ENCODE results near the gene OR51V1.

OR51V1 gene

DNA sequence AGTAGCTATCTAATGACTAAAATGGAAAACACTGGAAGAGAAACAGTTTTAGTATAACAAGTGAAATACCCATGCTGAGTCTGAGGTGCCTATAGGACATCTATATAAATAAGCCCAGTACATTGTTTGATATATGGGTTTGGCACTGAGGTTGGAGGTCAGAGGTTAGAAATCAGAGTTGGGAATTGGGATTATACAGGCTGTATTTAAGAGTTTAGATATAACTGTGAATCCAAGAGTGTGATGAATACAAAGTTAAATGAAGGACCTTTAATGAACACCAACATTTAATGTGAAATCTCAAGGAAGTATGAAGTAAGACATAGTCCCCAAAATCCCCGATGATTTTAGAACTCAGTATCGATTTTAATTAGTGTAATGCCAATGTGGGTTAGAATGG is 36.9 kb upstream of the OR51V1 start:
- H3K36me3 Mint-ChIP-seq, result no peaks in the 10 kb centered on the region
- H3K4me3 Mint-ChIP-seq, result no peak overlapping the region
- DNase-seq (no peak), ATAC-seq (replicated peaks) (no peak)
- H3K9me3 Mint-ChIP-seq, result no peaks in the 10 kb centered on the region
- H3K27ac Mint-ChIP-seq, result no peak overlapping the region
- peaks cover 0 to 5% of the 10 kb centered on the region in 2 donors for H3K27me3 Mint-ChIP-seq
- H3K4me1 Mint-ChIP-seq, result peaks cover 5 to 8% of the 10 kb centered on the region in 2 donors

DNA sequence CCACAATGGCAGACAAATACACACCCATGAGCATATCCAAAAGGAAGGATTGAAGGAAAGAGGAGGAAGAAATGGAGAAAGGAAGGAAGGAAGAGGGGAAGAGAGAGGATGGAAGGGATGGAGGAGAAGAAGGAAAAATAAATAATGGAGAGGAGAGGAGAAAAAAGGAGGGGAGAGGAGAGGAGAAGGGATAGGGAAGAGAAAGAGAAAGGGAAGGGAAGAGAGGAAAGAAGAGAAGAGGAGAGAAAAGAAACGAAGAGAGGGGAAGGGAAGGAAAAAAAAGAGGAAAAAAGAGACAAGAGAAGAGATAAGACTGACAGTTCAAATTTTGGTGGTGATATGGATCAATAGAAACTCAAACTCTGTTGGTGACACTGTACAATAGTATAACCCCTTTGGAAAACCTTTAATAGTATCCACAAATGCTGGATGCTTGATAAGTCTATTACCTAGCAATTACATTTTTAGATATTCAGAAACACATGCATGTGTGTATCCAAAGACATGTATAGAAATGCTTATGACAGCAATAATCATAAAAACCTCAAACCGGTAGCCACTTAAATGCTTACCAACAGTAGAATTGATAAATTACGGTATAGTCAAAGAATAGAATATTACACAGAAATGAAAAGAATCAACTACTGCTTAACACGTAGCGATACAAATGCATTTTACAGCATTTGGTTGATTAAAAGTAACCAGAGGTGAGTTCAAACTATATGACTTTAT is 35.0 kb upstream of the OR51V1 start:
- no peak overlapping the region for H3K4me3 Mint-ChIP-seq
- H3K9me3 Mint-ChIP-seq, result no peaks in the 10 kb centered on the region
- H3K27me3 Mint-ChIP-seq, result peaks cover 0 to 5% of the 10 kb centered on the region in 2 donors
- ATAC-seq (replicated peaks) (no peak), DNase-seq (no peak)
- peaks cover 5 to 8% of the 10 kb centered on the region in 2 donors for H3K4me1 Mint-ChIP-seq
- H3K27ac Mint-ChIP-seq, result no peak overlapping the region
- H3K36me3 Mint-ChIP-seq, result no peaks in the 10 kb centered on the region

DNA sequence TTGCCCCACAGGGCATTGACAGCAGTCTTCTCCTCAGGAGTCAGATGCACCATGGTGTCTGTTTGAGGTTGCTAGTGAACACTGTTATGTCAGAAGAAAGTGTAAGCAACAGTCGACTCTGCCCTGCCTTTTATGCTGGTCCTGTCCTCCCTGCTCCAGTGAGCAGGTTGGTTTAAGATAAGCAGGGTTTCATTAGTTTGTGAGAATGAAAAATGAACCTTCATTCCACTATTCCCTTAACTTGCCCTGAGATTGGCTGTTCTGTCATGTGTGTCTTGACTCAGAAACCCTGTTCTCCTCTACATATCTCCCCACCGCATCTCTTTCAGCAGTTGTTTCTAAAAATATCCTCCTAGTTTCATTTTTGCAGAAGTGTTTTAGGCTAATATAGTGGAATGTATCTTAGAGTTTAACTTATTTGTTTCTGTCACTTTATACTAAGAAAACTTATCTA is 33.9 kb upstream of the OR51V1 start, which contains the start of gene HBD:
Gene HBD (minus strand): TSS at position 103 of the 454 bp plus-strand sequence. CDS start 50 bp downstream, at position 53.
- Mint-ChIP-seq H3K36me3 (no peaks in the 10 kb centered on the region), H3K4me1 (peaks cover 5 to 8% of the 10 kb centered on the region in 2 donors), H3K27ac (no peak within 1 kb of the TSS), H3K27me3 (peaks cover 0 to 5% of the 10 kb centered on the region in 2 donors), H3K4me3 (no peak within 1 kb of the TSS), H3K9me3 (no peaks in the 10 kb centered on the region)
- peak in 1 of 2 donors; percentile 31 for ATAC-seq (replicated peaks)
- DNase-seq, result no peak

DNA sequence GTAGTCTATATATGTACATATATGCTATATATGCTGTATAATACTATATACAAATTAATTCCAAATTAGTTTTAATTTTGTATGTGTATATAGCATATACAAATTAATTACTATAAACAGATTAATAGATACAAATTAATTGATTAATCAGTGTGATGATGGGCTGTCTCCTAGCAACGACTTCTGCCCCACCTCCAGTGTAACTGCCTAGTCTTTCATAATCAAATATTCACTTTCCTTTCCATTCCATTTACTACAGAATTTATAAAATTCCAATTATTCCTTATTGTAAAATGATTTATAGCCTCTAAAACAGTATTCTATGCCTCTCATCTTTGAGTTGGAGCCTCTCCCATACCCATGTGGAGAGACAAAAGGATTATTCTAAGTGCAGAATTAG is 32.8 kb upstream of the OR51V1 start:
- peaks cover 0 to under 1% of the 10 kb centered on the region in 2 donors for H3K27me3 Mint-ChIP-seq
- ATAC-seq (replicated peaks) (no peak), DNase-seq (no peak)
- peaks cover 5 to 8% of the 10 kb centered on the region in 2 donors for H3K4me1 Mint-ChIP-seq
- H3K9me3 Mint-ChIP-seq, result no peaks in the 10 kb centered on the region
- no peak overlapping the region for H3K4me3 Mint-ChIP-seq
- H3K27ac Mint-ChIP-seq, result no peak overlapping the region
- no peaks in the 10 kb centered on the region for H3K36me3 Mint-ChIP-seq

DNA sequence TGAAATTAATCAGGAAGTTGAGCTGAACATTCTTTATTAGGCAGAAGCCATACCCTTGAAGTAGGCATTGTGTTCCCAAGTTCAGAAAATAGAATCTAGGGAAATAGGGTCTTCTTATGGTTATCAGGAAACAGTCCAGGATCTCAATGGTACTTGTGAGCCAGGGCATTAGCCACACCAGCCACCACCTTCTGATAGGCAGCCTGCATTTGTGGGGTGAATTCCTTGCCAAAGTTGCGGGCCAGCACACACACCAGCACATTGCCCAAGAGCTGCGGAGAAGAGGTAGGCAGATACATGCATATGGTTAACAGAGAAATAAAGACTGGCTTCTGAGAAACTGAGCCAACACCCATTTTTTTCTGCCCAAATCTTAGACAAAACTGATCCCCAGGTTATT is 32.3 kb upstream of the OR51V1 start:
- Mint-ChIP-seq H3K4me1 (peaks cover 5 to 8% of the 10 kb centered on the region in 2 donors), H3K4me3 (no peak overlapping the region), H3K9me3 (no peaks in the 10 kb centered on the region), H3K27ac (no peak overlapping the region), H3K36me3 (no peaks in the 10 kb centered on the region), H3K27me3 (no peaks in the 10 kb centered on the region)
- DNase-seq (no peak), ATAC-seq (replicated peaks) (no peak)

DNA sequence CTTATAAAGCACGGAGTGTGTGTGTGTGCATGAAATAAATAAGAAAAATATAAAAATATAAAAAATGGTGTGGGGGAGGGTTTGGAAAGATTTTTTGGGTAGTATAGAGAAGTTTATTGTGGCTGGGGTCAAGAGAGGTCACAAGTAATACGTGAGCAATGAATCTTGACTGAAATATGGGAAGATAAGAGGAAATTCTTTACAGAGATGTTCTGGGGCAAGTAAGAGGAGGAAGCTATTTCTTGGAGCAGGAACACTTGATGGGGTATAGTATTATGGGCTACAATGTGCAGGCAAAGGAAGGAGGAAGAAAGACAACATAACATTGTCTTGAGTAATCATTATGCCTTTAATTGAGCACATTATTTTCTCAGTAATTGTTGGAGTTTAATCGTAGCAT is 31.7 kb upstream of the OR51V1 start:
- ATAC-seq (replicated peaks) (no peak), DNase-seq (no peak)
- Mint-ChIP-seq H3K27ac (no peak overlapping the region), H3K27me3 (no peaks in the 10 kb centered on the region), H3K9me3 (no peaks in the 10 kb centered on the region), H3K36me3 (no peaks in the 10 kb centered on the region), H3K4me1 (peaks cover 5 to 8% of the 10 kb centered on the region in 2 donors), H3K4me3 (no peak overlapping the region)

DNA sequence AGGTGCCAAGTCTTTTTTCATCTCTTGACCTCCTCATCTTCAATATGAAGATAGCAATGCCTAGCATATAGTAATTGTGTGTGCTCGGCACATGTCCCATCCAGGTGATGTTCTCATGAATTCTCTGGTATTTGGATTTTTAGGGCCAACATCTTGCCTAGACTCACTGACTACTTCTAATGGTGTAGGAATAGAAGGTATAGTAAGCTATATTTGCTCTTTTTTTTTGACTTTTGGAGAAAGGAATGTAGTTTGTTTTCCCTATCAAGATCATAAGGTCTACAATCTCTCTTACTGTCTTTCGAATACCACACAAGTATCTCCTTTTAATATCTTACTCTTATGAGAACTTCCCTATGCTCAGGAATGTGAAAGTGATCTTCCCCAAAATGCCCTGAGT is 30.6 kb upstream of the OR51V1 start:
- no peak for ATAC-seq (replicated peaks)
- Mint-ChIP-seq H3K27ac (no peak overlapping the region), H3K4me1 (peaks cover 5 to 8% of the 10 kb centered on the region in 2 donors), H3K9me3 (no peaks in the 10 kb centered on the region), H3K36me3 (no peaks in the 10 kb centered on the region), H3K4me3 (no peak overlapping the region), H3K27me3 (no peaks in the 10 kb centered on the region)
- DNase-seq, result no peak

DNA sequence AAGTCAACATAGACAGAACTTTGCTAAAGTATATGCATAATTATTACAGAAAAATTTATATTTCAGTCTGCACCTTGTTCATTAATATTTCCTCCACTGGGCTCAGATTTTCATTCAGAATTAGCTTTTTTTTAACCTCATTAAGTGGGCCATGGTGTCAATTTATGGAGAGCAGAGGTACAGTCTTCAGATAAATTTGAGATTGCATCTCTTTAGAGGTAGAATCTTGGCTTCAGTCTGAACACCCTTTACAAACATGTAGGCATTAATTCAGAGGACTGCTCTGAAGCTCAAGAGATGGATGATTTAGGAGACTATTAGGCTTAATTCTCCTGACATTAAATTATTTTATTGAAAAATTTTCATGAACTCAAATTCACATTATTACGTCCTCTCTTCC is 29.8 kb upstream of the OR51V1 start:
- Mint-ChIP-seq H3K4me1 (peaks cover 5 to 8% of the 10 kb centered on the region in 2 donors), H3K27me3 (no peaks in the 10 kb centered on the region), H3K4me3 (no peak overlapping the region), H3K27ac (no peak overlapping the region), H3K9me3 (no peaks in the 10 kb centered on the region), H3K36me3 (no peaks in the 10 kb centered on the region)
- DNase-seq, result no peak
- no peak for ATAC-seq (replicated peaks)

DNA sequence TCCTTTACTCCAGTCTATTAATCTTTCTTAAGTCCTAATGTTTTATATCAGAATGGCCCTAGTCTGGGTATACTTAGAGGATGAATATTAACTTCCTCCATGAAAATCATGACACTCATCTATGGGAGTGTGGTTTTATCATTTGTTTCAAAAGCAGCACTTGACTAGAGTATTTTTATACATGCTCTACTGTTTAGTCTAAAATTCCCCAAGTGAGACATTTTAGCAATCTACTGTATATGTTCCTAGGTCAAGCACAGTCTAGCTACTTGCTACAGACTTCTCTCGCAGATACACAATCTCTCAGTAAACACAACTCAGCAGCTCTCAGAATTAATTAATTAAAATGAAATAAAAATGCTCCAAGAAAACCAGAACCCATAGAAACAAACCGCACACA is 29.3 kb upstream of the OR51V1 start:
- ATAC-seq (replicated peaks) (no peak), DNase-seq (no peak)
- no peaks in the 10 kb centered on the region for H3K27me3 Mint-ChIP-seq
- H3K9me3 Mint-ChIP-seq, result no peaks in the 10 kb centered on the region
- peaks cover 5 to 8% of the 10 kb centered on the region in 2 donors for H3K4me1 Mint-ChIP-seq
- no peaks in the 10 kb centered on the region for H3K36me3 Mint-ChIP-seq
- H3K27ac Mint-ChIP-seq, result no peak overlapping the region
- no peak overlapping the region for H3K4me3 Mint-ChIP-seq

DNA sequence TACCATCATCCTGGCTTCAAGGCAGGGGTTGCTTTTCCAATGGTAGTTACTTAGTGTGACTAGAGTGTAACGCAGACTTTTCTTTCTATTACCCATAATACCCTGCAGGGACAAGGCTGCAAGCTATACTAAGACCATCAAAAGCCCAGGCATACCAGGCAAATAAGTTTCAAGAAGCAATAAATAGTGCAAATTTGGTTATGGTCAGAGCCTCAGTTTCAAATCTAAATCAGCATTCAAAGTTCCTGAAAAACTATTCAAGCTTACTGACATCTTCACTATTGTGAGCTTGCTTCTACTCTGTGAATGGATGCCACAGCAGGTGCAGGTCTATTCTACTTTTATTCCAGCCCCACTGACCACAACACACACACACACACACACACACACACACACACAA is 28.9 kb upstream of the OR51V1 start:
- Mint-ChIP-seq H3K9me3 (no peaks in the 10 kb centered on the region), H3K36me3 (no peaks in the 10 kb centered on the region), H3K27me3 (no peaks in the 10 kb centered on the region), H3K27ac (no peak overlapping the region), H3K4me1 (peaks cover 3 to 5% of the 10 kb centered on the region in 2 donors), H3K4me3 (no peak overlapping the region)
- DNase-seq, result no peak
- ATAC-seq (replicated peaks), result no peak

DNA sequence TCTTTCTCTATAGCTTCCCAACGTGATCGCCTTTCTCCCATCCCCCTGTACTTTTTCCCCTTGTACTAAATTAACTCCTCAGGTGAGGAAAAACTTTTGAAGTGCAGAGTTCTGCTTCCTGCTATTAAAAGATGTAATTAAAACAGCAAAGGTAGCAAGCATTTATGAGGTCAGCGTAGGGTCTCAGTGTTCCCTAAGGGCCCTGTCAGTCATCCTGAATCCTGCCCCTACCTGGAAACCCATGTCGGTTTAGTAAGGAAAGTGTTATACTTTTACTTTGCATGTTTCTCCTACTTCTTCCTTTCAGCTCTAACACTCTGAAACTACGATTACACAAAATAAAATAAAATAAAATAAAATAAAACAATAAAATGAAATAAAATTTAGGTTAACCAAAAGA is 27.6 kb upstream of the OR51V1 start:
- ATAC-seq (replicated peaks) (no peak), DNase-seq (no peak)
- Mint-ChIP-seq H3K27me3 (no peaks in the 10 kb centered on the region), H3K4me3 (no peak overlapping the region), H3K36me3 (no peaks in the 10 kb centered on the region), H3K27ac (no peak overlapping the region), H3K4me1 (no peaks in the 10 kb centered on the region), H3K9me3 (no peaks in the 10 kb centered on the region)

DNA sequence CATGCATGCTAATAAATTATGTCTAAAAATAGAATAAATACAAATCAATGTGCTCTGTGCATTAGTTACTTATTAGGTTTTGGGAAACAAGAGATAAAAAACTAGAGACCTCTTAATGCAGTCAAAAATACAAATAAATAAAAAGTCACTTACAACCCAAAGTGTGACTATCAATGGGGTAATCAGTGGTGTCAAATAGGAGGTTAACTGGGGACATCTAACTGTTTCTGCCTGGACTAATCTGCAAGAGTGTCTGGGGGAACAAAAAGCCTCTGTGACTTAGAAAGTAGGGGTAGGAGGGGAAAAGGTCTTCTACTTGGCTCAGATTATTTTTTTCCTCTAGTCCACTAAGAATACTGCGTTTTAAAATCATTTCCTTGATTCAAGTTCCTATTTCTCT is 27.2 kb upstream of the OR51V1 start:
- H3K27ac Mint-ChIP-seq, result no peak overlapping the region
- no peak overlapping the region for H3K4me3 Mint-ChIP-seq

DNA sequence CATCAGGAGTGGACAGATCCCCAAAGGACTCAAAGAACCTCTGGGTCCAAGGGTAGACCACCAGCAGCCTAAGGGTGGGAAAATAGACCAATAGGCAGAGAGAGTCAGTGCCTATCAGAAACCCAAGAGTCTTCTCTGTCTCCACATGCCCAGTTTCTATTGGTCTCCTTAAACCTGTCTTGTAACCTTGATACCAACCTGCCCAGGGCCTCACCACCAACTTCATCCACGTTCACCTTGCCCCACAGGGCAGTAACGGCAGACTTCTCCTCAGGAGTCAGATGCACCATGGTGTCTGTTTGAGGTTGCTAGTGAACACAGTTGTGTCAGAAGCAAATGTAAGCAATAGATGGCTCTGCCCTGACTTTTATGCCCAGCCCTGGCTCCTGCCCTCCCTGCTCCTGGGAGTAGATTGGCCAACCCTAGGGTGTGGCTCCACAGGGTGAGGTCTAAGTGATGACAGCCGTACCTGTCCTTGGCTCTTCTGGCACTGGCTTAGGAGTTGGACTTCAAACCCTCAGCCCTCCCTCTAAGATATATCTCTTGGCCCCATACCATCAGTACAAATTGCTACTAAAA is 26.3 kb upstream of the OR51V1 start, which contains the start of gene HBB:
Gene HBB (minus strand): TSS at position 340 of the 579 bp plus-strand sequence. CDS start 50 bp downstream, at position 290.
- Mint-ChIP-seq H3K27me3 (no peaks in the 10 kb centered on the region), H3K4me3 (no peak within 1 kb of the TSS), H3K27ac (no peak within 1 kb of the TSS), H3K4me1 (no peaks in the 10 kb centered on the region), H3K9me3 (no peaks in the 10 kb centered on the region), H3K36me3 (no peaks in the 10 kb centered on the region)
- DNase-seq (no peak), ATAC-seq (replicated peaks) (no peak)

More for the DNA sequence above, 27.2 kb upstream of the OR51V1 start:
- ATAC-seq (replicated peaks) (no peak), DNase-seq (no peak)
- no peaks in the 10 kb centered on the region for H3K27me3 Mint-ChIP-seq
- H3K9me3 Mint-ChIP-seq, result no peaks in the 10 kb centered on the region
- H3K36me3 Mint-ChIP-seq, result no peaks in the 10 kb centered on the region
- no peaks in the 10 kb centered on the region for H3K4me1 Mint-ChIP-seq

DNA sequence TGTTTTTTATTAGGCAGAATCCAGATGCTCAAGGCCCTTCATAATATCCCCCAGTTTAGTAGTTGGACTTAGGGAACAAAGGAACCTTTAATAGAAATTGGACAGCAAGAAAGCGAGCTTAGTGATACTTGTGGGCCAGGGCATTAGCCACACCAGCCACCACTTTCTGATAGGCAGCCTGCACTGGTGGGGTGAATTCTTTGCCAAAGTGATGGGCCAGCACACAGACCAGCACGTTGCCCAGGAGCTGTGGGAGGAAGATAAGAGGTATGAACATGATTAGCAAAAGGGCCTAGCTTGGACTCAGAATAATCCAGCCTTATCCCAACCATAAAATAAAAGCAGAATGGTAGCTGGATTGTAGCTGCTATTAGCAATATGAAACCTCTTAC is 25.0 kb upstream of the OR51V1 start:
- Mint-ChIP-seq H3K9me3 (peaks cover 0 to 2% of the 10 kb centered on the region in 2 donors), H3K4me3 (no peak overlapping the region), H3K27ac (no peak overlapping the region), H3K27me3 (no peaks in the 10 kb centered on the region), H3K36me3 (no peaks in the 10 kb centered on the region), H3K4me1 (no peaks in the 10 kb centered on the region)
- DNase-seq (no peak), ATAC-seq (replicated peaks) (no peak)
